GM13976 (cell line): ENCODE data around the gene SLC37A1.

Experiments used
- DNase-seq: peaks from one replicate; pipeline ENCODE4 v3.0.0; 2012; ENCODE audit warnings: low spot score
- CTCF ChIP-seq: IDR thresholded peaks from 2 replicates; pipeline ENCODE4 v1.5.1; 2012; ENCODE audit warnings: borderline replicate concordance, mild to moderate bottlenecking; ENCODE audit not compliant: insufficient read depth; ENCODE audit errors: extremely low read depth, missing control alignments, control extremely low read depth
- in situ Hi-C: fragments of 300-500 bp; cut with MboI; formaldehyde crosslinking; loops from one replicate; pipeline ENCODE4 v1.12.0; 2022; ENCODE audit warnings: low sequenced_read_pairs, mixed read lengths, inconsistent platforms; ENCODE audit not compliant: unreplicated experiment

SLC37A1 gene

GRCh38 chr21:42544544-42544943 lies 30.9 kb downstream of the SLC37A1 start:
- no peak for DNase-seq
- no peak for TF ChIP-seq CTCF
- in situ Hi-C loops = no loop called here

- TF ChIP-seq CTCF = no peak
- in situ Hi-C loops = no loop called here
- no peak for DNase-seq
These were observed 31.7 kb downstream of the SLC37A1 start for GRCh38 chr21:42545317-42545716.

- in situ Hi-C loops = no loop called here
- no peak for DNase-seq
- TF ChIP-seq CTCF = no peak
These were observed 32.1 kb downstream of the SLC37A1 start for GRCh38 chr21:42545745-42546144.

GRCh38 chr21:42546433-42546832 lies 32.8 kb downstream of the SLC37A1 start:
- no peak for DNase-seq
- no peak for TF ChIP-seq CTCF
- in situ Hi-C loops = no loop called here

- TF ChIP-seq CTCF = no peak
- no peak for DNase-seq
- in situ Hi-C loops = no loop called here
These were observed 33.6 kb downstream of the SLC37A1 start for GRCh38 chr21:42547001-42547905.

- in situ Hi-C loops = no loop called here
- no peak for DNase-seq
- TF ChIP-seq CTCF = no peak
These were observed 34.3 kb downstream of the SLC37A1 start for GRCh38 chr21:42547906-42548365.
